CD8-positive, alpha-beta memory T cell (primary cell): ENCODE data around the gene SMCO2. TPM values are rescaled to one million over a fixed set of nuclear protein-coding genes. Genes with fewer than 3 reads are reported as not detected.

Experiments
- CTCF ChIA-PET: fragments of 350-600 bp; sonication (Branson Sonifier 250); formaldehyde crosslinking; loops from one replicate; lab custom pipeline; 2021; ENCODE audit warnings: antibody characterized with exemption; lab: Charles Lee
- POLR2A ChIA-PET: fragments of 350-600 bp; sonication (Branson Sonifier 250); formaldehyde crosslinking; loops from one replicate; lab custom pipeline; 2021; ENCODE audit warnings: antibody characterized with exemption; lab: Charles Lee
- DNase-seq, 5 donors: peaks; one replicate each; pipeline versions ENCODE4 v3.0.0 to v3.0.0-alpha.2; 2020 to 2022; ENCODE audit warnings: mixed read lengths in 1 of 5
- H3K27ac ChIP-seq: one replicate; pipeline ENCODE4 v1.7.0; 2013; ENCODE audit warnings: low read depth, mild to moderate bottlenecking, low read length, moderate library complexity
- H3K27me3 ChIP-seq: 2 replicates; pipeline ENCODE4 v1.7.0; 2013; ENCODE audit warnings: low read length, mild to moderate bottlenecking; ENCODE audit not compliant: insufficient read depth, poor library complexity, severe bottlenecking
- H3K36me3 ChIP-seq: 2 replicates; pipeline ENCODE4 v1.7.0; 2013; ENCODE audit warnings: mild to moderate bottlenecking, low read length, moderate library complexity; ENCODE audit not compliant: insufficient read depth
- H3K4me1 ChIP-seq: 2 replicates; pipeline ENCODE4 v1.7.0; 2013; ENCODE audit warnings: mild to moderate bottlenecking, low read length, moderate library complexity; ENCODE audit not compliant: insufficient read depth
- H3K4me3 ChIP-seq: 2 replicates; pipeline ENCODE4 v1.7.0; 2013; ENCODE audit warnings: mild to moderate bottlenecking, low read length
- H3K9me3 ChIP-seq: 2 replicates; pipeline ENCODE4 v1.7.0; 2013; ENCODE audit warnings: mild to moderate bottlenecking, low read length
- H3K27ac Mint-ChIP-seq, 8 donors: one replicate each; pipeline ENCODE4 v1.8.0; 2020 to 2021; ENCODE audit warnings: mixed read lengths in 8 of 8, mild to moderate bottlenecking in 6 of 8, inconsistent platforms in 3 of 8, moderate library complexity in 3 of 8
- H3K27me3 Mint-ChIP-seq, 2 donors: one replicate each; pipeline ENCODE4 v1.8.0; 2020 to 2021; ENCODE audit warnings: mixed read lengths in 2 of 2, mild to moderate bottlenecking in 1 of 2, moderate library complexity in 1 of 2
- H3K36me3 Mint-ChIP-seq, 3 donors: one replicate each; pipeline ENCODE4 v1.8.0; 2020 to 2021; ENCODE audit warnings: mixed read lengths in 3 of 3, inconsistent platforms in 1 of 3, mild to moderate bottlenecking in 1 of 3
- H3K4me1 Mint-ChIP-seq, 3 donors: one replicate each; pipeline ENCODE4 v1.8.0; 2020 to 2021; ENCODE audit warnings: mixed read lengths in 3 of 3, inconsistent platforms in 1 of 3, mild to moderate bottlenecking in 1 of 3
- H3K4me3 Mint-ChIP-seq, 7 donors: one replicate each; pipeline ENCODE4 v1.8.0; 2020 to 2021; ENCODE audit warnings: mixed read lengths in 7 of 7, mild to moderate bottlenecking in 6 of 7, moderate library complexity in 4 of 7, inconsistent platforms in 2 of 7
- H3K9me3 Mint-ChIP-seq, 5 donors: one replicate each; pipeline ENCODE4 v1.8.0; 2020 to 2022; ENCODE audit warnings: mixed read lengths in 5 of 5, mild to moderate bottlenecking in 3 of 5, moderate library complexity in 2 of 5, inconsistent platforms in 1 of 5
- polyA plus RNA-seq: library from polyadenylated mRNA; unstranded; fragments of 300-500 nt; fragmentation: Illumina TruSeq; gene quantifications from one replicate; pipeline ENCODE4 v1.2.3, GENCODE V29; 2021
- total RNA-seq, 2 experiments: library from RNA; stranded (reverse); gene quantifications; one replicate each; pipeline ENCODE4 v1.2.3, GENCODE V29; 2021

The SMCO2 gene
- total and polyA plus RNA-seq, 3 experiments from 2014 or later, result not detected

- DNase-seq, result no peak
- Histone ChIP-seq H3K27ac (no peak overlapping the region), H3K9me3 (no peaks in the 10 kb centered on the region), H3K4me1 (no peaks in the 10 kb centered on the region), H3K36me3 (no peaks in the 10 kb centered on the region), H3K27me3 (no peaks in the 10 kb centered on the region), H3K4me3 (no peak overlapping the region)
- Mint-ChIP-seq H3K4me1 (peaks cover 0 to 15% (median 0%) of the 10 kb centered on the region in 3 donors), H3K9me3 (no peaks in the 10 kb centered on the region), H3K27me3 (peaks cover 0 to 9% of the 10 kb centered on the region in 2 donors), H3K27ac (no peak overlapping the region), H3K4me3 (no peak overlapping the region), H3K36me3 (peaks cover 0 to 3% (median 0%) of the 10 kb centered on the region in 3 donors)
- ChIA-PET CTCF (no interaction called here), POLR2A (no interaction called here)
Observed at GRCh38 chr12:27426743-27427487, 19.6 kb upstream of the SMCO2 start.

- POLR2A ChIA-PET, result no interaction called here
Observed at GRCh38 chr12:27427824-27428223, 18.7 kb upstream of the SMCO2 start.

GRCh38 chr12:27428466-27428865, 18.1 kb upstream of the SMCO2 start:
- Mint-ChIP-seq H3K27ac (no peak overlapping the region), H3K4me1 (peaks cover 0 to 18% (median 0%) of the 10 kb centered on the region in 3 donors), H3K4me3 (no peak overlapping the region), H3K27me3 (peaks cover 0 to 19% of the 10 kb centered on the region in 2 donors), H3K9me3 (no peaks in the 10 kb centered on the region), H3K36me3 (peaks cover 0 to 3% (median 0%) of the 10 kb centered on the region in 3 donors)
- Histone ChIP-seq H3K9me3 (no peaks in the 10 kb centered on the region), H3K36me3 (no peaks in the 10 kb centered on the region), H3K4me3 (no peak overlapping the region), H3K27ac (no peak overlapping the region), H3K4me1 (no peaks in the 10 kb centered on the region), H3K27me3 (no peaks in the 10 kb centered on the region)
- ChIA-PET POLR2A (no interaction called here), CTCF (no interaction called here)
- DNase-seq, result no peak

More at GRCh38 chr12:27427824-27428223, 18.7 kb upstream of the SMCO2 start:
- no peak overlapping the region for H3K4me3 Mint-ChIP-seq
- H3K27ac ChIP-seq, result no peak overlapping the region
- peaks cover 0 to 3% (median 0%) of the 10 kb centered on the region in 3 donors for H3K36me3 Mint-ChIP-seq
- peaks cover 0 to 15% of the 10 kb centered on the region in 2 donors for H3K27me3 Mint-ChIP-seq
- H3K9me3 Mint-ChIP-seq, result no peaks in the 10 kb centered on the region
- H3K9me3 ChIP-seq, result no peaks in the 10 kb centered on the region
- no peak overlapping the region for H3K27ac Mint-ChIP-seq
- DNase-seq, result no peak
- CTCF ChIA-PET, result no interaction called here
- peaks cover 0 to 18% (median 0%) of the 10 kb centered on the region in 3 donors for H3K4me1 Mint-ChIP-seq
- H3K36me3 ChIP-seq, result no peaks in the 10 kb centered on the region
- H3K4me1 ChIP-seq, result no peaks in the 10 kb centered on the region
- H3K27me3 ChIP-seq, result no peaks in the 10 kb centered on the region
- no peak overlapping the region for H3K4me3 ChIP-seq

GRCh38 chr12:27429606-27430005, 16.9 kb upstream of the SMCO2 start:
- H3K27ac ChIP-seq, result no peak overlapping the region

GRCh38 chr12:27431185-27431584, 15.4 kb upstream of the SMCO2 start:
- no peak overlapping the region for H3K27ac Mint-ChIP-seq
- H3K27me3 Mint-ChIP-seq, result peaks cover under 1 to 25% of the 10 kb centered on the region in 2 donors
- Histone ChIP-seq H3K4me3 (no peak overlapping the region), H3K4me1 (no peaks in the 10 kb centered on the region), H3K36me3 (no peaks in the 10 kb centered on the region), H3K27ac (no peak overlapping the region), H3K27me3 (no peaks in the 10 kb centered on the region), H3K9me3 (no peaks in the 10 kb centered on the region)
- ChIA-PET CTCF (no interaction called here), POLR2A (no interaction called here)
- H3K4me1 Mint-ChIP-seq, result peaks cover 0 to 26% (median 0%) of the 10 kb centered on the region in 3 donors
- H3K9me3 Mint-ChIP-seq, result no peaks in the 10 kb centered on the region
- no peak overlapping the region for H3K4me3 Mint-ChIP-seq
- DNase-seq, result no peak
- H3K36me3 Mint-ChIP-seq, result peaks cover 0 to 3% (median 0%) of the 10 kb centered on the region in 3 donors

More at GRCh38 chr12:27429606-27430005, 16.9 kb upstream of the SMCO2 start:
- H3K27me3 Mint-ChIP-seq, result peaks cover 0 to 19% of the 10 kb centered on the region in 2 donors
- H3K36me3 Mint-ChIP-seq, result peaks cover 0 to 3% (median 0%) of the 10 kb centered on the region in 3 donors
- CTCF ChIA-PET, result no interaction called here
- H3K4me3 Mint-ChIP-seq, result no peak overlapping the region
- Histone ChIP-seq H3K9me3 (no peaks in the 10 kb centered on the region), H3K27me3 (no peaks in the 10 kb centered on the region), H3K36me3 (no peaks in the 10 kb centered on the region), H3K4me1 (no peaks in the 10 kb centered on the region), H3K4me3 (no peak overlapping the region)
- no peaks in the 10 kb centered on the region for H3K9me3 Mint-ChIP-seq
- H3K27ac Mint-ChIP-seq, result no peak overlapping the region
- no peak for DNase-seq
- POLR2A ChIA-PET, result no interaction called here
- peaks cover 0 to 18% (median 0%) of the 10 kb centered on the region in 3 donors for H3K4me1 Mint-ChIP-seq

- Mint-ChIP-seq H3K27me3 (peaks cover 8 to 50% of the 10 kb centered on the region in 2 donors), H3K9me3 (no peaks in the 10 kb centered on the region), H3K27ac (no peak overlapping the region), H3K4me1 (peaks cover 0 to 21% (median 0%) of the 10 kb centered on the region in 3 donors), H3K4me3 (no peak overlapping the region), H3K36me3 (peaks cover 0 to 3% (median 0%) of the 10 kb centered on the region in 3 donors)
- Histone ChIP-seq H3K27ac (no peak overlapping the region), H3K36me3 (no peaks in the 10 kb centered on the region), H3K9me3 (no peaks in the 10 kb centered on the region), H3K4me3 (no peak overlapping the region), H3K4me1 (no peaks in the 10 kb centered on the region), H3K27me3 (no peaks in the 10 kb centered on the region)
- DNase-seq, result peak in 1 of 5 donors; percentile 17
- POLR2A ChIA-PET, result no interaction called here
- CTCF ChIA-PET, result interaction anchor here (0.6 to 3.0 kb wide), 13 partner anchors 10 to 302 kb away, joined by 3 to 15 read pairs (median 3); partner anchors contain the start of gene PPFIBP1
Observed at GRCh38 chr12:27434673-27435565, 11.6 kb upstream of the SMCO2 start.

GRCh38 chr12:27436029-27436428, 10.5 kb upstream of the SMCO2 start:
- Mint-ChIP-seq H3K27ac (peak overlapping the region in 1 of 8 donors; percentile 35), H3K36me3 (peaks cover 0 to 3% (median 0%) of the 10 kb centered on the region in 3 donors), H3K27me3 (peaks cover 8 to 49% of the 10 kb centered on the region in 2 donors), H3K4me1 (peaks cover 0 to 20% (median 0%) of the 10 kb centered on the region in 3 donors), H3K9me3 (no peaks in the 10 kb centered on the region), H3K4me3 (no peak overlapping the region)
- POLR2A ChIA-PET, result no interaction called here
- DNase-seq, result no peak
- Histone ChIP-seq H3K27me3 (no peaks in the 10 kb centered on the region), H3K4me1 (no peaks in the 10 kb centered on the region), H3K36me3 (no peaks in the 10 kb centered on the region), H3K9me3 (no peaks in the 10 kb centered on the region), H3K27ac (no peak overlapping the region), H3K4me3 (no peak overlapping the region)
- CTCF ChIA-PET, result interaction anchor here (1.1 to 1.7 kb wide), 2 partner anchors 25 to 301 kb away, joined by 3 read pairs; no protein-coding TSS in a partner anchor
